GM19035 (cell line): ENCODE measurements around the gene FAM25C.
"Not testable (repeated sequence)": the region's sequence is repeated elsewhere in the genome, so short reads cannot be mapped to it uniquely, and the experiment has no call there.

Source experiments
- ATAC-seq: cut with Tn5 transposase; IDR thresholded peaks from one replicate; pipeline ENCODE4 v1.9.1; 2021; ENCODE audit not compliant: unreplicated experiment

The FAM25C gene

DNA sequence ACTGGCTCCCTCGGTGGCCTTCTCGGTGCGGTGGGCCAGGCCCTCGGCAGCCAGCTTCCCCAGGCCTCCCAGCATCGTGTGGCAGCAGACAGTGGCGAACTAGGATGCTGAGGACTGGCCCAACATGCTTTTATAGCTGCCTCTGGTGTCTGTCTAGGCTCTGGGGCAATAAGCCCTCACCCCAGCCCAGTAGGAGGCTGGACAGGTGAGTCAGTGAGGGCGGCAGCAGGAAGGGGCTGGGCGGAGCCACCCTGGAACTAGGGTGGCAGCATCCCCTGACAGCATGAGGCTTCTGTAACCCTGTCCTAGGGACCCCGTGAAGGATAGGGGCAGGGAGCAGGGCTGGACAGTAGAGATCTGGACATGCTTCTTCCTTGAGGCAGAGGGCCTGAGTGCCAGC, at the start of gene FAM25C:
FAM25C (minus strand) TSS at position 101 of the 400 bp plus-strand sequence; CDS start at position 75, 26 bp downstream.
- ATAC-seq: not testable (repeated sequence)

DNA sequence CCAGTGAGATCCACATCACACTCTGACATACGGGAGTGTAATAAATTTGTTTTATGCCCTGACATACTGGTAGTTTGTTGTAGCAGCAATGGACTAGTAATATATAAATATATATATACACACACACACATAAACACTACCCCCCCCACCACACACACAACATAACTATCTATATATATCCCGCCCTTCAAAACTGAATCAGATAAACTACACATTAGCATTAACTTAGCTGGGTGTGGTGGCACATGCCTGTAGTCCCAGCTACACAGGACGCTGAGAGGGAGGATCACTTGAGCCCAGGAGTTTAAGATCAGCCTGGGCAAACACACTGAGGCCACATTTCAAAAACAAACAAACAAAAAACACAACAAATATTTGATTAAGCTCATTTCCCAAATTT, 45.0 kb upstream of the FAM25C start:
- not testable (repeated sequence) for ATAC-seq

DNA sequence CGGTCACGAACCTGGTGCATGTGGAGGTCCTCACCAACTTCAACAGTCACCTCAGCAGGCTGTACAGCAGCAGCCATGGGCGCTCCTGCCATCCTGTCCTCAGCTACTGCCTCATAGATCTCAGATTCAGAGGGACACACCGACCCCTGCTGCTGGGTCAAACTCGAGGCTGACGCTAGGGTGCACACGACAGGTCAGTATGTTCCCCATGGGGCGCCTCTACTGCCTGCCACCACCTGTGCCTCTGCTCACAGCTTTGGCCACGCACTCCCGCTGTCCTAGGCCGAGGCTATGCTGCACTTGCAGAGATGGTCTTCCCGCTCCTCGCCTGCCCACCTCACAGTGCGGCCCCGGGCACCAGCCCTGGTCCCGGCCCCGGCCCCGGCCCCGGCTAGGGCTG, 31.8 kb upstream of the FAM25C start:
- ATAC-seq: not testable (repeated sequence)

DNA sequence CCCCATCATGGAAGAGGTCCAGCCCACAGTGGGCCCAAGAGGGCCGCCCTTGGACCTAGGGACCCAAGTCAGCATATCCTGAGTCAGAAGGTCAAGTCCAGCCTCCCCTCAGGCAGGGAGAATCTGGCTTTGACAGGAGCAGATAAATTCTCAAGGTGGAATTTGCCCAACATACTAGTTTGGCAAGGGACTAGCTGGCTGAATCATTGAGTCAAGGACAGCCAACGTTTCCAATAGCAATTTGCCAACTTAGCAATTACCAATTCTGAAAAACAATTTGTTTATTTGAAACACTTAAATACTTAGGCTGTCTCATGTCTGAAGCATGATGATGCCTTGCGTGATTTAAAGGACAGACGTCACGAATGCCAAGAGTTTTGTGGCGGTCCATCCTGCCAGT, 2.7 kb upstream of the FAM25C start:
- not testable (repeated sequence) for ATAC-seq

DNA sequence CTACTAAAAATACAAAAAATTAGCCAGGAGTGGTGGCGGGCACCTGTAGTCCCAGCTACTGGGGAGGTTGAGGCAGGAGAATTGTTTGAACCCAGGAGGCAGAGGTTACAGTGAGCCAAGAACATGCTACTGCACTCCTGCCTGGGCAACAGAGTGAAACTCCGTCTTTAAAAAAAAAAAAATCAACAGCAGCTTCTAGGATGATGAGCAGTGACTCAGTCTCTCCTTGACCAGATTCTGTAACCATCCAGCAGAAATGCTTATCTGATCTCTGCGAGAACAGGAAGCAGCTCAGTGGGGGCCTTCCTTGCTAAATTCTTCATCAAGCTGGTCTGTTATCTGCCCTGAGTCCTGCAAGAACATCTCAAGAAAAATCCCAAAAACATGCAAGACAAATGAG, 5.5 kb downstream of the FAM25C start:
- ATAC-seq: not testable (repeated sequence)

DNA sequence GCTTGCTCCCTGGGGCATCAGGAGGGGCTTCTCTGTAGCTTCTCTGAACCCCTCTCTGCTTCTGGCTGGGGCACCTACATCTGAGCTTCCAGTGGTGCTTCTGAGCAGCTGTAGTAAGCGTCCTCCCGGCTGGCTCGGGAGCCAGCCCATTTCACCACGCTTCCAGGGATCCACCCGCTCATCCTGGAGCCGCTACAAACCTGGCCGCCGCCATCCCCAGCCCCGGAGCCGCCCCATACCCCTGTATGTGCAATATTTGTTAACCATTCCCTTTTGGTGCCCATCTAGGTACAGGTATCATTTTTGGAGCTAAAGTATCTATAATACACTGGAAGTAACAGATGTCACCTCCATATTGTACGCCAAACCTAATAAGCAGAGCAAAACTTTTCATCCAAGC, 7.0 kb downstream of the FAM25C start:
- not testable (repeated sequence) for ATAC-seq

DNA sequence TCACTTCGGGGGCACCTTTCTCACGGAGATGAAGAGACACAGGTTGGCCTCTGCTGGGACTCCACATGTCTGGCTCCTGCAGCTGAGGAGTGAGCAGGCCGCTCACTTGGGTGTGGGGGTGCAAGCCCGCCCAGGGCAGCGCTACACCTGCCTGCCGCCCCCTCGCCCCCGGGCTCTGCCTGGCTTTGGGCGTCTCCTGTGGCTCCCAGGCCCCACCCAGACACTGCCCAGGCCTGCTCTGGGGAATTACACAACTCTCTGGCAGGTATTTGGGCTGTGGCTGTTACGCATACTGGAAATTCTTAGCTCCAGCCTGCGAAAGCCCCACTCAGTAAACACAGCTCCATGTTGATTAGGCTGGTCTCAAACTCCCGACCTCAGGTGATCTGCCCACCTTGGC, 7.9 kb downstream of the FAM25C start:
- not testable (repeated sequence) for ATAC-seq

DNA sequence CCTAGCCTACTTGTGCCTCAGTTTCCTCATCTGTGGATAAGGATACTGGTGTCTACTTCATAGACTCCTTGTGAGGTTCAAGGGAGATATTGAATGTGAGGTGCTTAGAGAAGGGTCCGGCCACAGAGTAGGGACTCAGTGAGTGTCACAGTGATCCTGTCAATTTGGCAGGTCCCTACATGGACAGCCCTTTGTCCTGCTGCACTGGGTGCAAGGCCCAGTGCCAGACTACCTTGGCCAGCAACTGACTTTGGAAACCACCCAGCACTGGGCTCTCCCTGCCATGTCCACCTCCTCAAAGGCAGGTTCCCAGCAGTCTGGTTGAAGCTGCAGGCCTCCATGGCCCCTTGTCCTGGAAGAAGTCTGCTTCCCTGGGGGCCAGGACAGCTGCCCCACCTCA, 9.5 kb downstream of the FAM25C start:
- ATAC-seq: not testable (repeated sequence)

DNA sequence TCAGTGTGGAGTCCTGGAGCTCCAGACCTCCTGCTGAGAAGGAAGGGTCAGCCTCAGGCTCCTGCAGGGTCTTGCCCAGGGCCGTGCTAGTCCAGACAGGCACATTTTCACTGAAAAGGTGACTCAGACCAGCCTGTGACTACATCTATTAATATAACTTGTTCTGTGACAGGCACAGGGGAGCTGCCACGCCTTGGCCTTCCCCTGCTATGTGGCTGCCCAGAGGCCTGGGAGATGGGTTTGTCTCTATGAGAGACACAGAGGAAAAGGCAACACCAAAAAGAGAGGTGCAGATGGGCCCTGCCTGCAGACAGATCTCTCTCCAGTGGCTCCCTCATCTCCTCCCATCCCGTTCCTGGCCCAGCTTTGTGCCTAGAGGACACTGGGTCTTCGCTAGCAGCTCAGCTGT, 10.0 kb downstream of the FAM25C start:
- ATAC-seq: not testable (repeated sequence)

DNA sequence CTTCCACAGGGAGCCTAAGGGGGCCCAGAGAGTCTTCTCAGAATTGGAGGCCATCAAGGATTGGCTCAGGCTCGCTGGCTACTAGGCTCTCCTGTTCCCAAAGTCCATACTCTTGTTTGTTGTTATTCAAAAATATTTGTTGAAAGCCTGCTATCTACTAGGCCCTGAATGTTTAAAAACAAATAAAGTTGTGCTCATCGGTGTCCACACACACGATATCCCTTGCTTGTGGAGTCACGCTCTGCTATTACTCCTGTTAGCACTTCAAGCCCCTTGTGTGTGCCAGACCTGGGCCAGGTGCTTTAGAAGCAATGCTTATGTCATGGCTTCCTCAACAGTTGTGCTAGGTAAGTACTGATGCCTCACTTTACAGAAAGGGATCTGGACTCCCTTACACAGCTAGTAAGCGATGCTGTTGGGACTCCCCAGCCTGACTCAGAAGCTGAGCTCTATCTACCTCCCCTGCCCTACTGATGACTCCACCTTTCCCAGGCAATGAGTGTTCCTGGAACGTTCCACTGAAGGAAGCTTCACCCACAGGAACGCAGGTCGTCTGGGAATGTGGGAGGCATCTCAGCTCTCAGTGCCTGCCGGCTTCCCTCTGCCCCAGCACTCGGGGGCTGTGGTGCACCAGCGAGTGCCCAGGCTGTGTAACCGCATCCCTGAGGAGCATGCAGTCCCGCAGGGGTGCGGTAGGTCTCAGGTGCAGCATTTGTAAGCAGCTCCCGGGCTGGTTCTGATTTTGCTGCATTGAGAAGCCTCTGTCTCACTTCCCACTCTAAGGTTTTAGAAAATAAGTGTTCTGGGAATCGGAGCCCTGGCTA, 10.7 kb downstream of the FAM25C start:
- ATAC-seq: not testable (repeated sequence)

DNA sequence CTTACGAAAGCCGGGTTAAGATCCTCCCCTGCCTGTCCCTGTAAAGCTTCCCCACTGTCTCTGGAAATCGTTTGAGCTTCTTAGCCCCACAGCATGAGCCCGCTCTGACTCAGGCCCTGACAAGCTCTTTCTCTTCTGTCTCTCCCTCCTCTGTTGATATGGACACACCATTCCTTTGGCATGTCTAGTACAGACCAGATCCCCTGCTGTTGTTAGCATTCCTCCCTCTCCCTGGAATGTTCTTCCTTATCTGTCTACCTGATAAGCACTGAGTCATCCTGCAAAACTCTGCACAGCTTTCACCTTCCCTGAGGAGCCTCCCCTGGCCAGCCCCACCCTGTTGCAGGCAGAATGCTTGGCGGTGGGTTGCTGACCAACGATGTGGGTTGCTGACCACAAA, 11.6 kb downstream of the FAM25C start:
- not testable (repeated sequence) for ATAC-seq

DNA sequence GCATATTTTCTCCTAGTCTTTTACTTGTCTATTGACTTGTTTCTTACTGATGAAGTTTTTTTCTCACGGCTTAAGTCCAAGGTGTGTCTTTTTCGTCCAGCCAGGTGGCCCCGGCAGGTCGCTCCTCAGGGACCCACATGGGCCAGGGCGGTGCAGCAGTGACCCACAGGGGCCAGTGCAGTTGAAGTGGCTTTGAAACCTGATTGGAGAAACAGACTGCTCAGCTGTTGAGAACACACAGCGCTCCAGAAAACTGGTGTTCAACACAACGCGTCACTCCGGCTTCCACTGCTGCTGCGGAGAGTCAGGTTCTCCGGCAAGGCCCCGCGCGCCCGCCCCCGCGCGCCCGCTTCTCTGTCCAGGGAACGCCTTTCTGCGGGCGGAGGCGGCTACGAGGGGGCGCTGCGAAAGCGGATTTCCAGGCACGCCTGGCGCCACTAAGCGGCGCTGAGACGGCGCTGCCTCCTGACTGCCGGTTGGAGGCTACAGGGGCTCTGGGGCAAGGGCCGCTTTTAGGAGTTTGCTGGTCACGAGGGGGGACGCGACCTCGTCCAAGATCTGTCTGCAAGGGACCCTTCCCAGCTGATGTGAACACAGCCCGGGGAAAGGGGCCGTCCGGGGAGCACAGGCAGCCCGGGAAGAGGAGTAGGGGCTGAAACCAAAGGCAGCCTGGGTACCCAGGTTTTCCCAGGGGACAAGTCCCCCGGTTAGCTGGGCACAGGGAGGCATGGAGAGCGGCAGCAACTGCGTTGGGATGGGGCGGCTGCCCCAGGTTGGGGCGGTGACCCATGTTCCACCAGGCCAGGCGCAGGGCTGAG, 13.0 kb downstream of the FAM25C start:
- ATAC-seq: not testable (repeated sequence)

DNA sequence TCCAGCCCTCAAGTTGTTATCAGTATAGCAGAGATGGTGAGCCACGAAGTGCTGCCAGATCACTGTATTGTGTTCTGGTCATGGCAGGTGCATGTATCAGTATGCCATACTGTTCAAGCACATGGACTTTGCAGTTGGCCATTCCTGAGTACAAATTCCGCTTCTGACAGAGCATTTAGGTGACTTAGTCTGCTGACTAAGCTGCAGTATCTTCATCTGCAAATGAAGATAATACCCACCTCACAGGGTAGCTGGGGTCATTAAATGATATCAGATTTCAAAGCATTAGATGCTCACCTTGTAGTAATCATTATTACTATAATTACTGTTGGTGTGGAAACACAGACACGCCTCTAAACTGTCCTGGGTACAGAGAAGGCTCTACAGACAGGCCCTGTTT, 24.2 kb downstream of the FAM25C start:
- not testable (repeated sequence) for ATAC-seq

DNA sequence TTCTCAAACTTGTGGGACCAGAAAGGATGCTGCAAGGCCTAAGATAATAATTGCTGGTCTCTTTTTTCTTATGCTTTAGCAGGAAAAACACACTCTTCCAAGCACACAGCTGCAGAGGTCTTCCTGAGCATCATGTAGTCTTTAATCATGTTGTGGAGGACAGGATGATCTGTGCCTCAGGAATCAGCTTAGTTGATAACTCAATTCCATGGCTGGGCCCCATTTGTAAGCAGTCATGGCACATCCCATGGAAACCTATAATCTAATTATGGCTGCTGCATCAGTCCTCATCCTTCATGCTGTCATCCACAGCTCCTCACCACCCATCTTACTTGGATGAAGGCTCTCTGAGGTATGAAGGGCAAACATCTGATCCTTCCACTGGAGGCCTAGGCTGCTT, 26.5 kb downstream of the FAM25C start:
- not testable (repeated sequence) for ATAC-seq

DNA sequence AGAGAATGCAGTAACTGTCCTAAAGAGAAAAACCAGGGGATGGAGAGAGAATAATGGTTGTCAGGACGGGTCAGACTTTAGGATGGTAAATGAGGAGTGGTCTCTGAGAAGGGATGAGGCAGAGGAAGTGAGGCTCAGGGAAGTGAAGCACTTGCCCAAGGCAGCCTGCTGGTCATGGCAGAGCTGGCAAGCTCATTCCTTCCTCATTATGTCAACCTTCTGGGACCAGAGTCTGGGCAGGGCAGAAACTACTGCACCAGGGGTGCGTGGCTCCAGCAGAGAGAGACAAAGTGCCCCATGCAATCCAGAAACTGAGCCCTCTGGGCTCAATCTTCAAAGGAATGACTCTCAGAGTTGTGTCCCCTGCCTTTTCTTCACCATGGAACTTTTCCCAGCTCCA, 27.5 kb downstream of the FAM25C start:
- not testable (repeated sequence) for ATAC-seq

DNA sequence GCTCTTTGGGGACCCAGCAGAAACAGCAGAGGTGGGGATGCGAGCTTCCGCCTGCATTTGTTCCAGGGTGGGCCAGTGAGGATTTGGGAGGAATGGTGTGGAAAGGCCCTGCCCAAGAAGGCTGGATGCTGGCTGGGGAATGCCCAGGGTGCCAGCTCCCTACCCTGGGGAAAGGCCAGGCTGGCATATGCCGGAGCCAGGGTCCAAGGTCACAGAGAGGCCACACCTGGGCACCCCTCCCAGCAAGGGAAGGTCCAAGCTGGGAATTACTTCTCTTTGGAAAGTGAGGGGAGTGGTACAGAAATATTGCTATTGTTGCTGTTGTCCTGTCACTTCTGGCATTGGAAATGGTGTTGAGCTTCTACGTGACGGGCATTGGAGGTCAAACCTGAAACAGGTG, 28.0 kb downstream of the FAM25C start:
- ATAC-seq: not testable (repeated sequence)

DNA sequence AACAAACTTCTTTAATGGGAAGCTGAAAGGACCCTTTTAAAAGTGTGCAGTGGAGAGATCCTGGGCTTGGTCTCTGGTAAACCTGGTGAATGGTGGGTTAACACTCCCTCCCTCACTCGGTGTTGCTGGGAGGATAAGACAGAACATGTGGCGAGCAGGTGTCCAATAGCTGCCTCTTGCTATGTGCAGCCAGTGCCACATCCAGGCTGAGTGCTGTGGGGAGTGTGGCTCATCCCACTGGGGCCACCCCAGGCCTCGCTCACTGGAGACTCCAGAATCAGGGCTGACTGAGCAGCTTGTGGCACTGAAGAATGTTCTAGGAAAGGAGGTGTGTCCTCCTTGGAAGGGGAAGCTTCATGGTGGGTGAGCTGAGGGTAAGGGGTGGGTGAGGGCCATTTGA, 29.5 kb downstream of the FAM25C start:
- ATAC-seq: not testable (repeated sequence)

DNA sequence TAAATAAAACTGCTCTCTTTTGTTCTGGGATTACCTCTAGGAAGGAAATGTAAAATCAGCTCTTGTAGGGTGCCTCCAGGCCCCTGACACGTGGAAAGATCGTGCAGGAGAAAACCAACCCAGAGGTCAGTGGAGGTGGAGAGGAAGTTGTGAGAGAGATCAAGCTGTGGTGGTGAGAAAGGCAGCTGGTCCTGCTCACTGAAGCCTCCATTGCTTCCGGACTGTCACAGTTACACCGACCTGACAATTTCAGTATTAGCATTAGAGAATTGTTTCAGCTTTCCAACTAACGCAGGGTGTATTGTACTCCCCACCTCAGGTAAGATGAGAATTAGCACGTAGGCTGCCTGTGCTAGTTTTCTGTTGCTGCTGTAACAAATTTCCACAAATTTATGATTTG, 30.6 kb downstream of the FAM25C start:
- ATAC-seq: not testable (repeated sequence)

DNA sequence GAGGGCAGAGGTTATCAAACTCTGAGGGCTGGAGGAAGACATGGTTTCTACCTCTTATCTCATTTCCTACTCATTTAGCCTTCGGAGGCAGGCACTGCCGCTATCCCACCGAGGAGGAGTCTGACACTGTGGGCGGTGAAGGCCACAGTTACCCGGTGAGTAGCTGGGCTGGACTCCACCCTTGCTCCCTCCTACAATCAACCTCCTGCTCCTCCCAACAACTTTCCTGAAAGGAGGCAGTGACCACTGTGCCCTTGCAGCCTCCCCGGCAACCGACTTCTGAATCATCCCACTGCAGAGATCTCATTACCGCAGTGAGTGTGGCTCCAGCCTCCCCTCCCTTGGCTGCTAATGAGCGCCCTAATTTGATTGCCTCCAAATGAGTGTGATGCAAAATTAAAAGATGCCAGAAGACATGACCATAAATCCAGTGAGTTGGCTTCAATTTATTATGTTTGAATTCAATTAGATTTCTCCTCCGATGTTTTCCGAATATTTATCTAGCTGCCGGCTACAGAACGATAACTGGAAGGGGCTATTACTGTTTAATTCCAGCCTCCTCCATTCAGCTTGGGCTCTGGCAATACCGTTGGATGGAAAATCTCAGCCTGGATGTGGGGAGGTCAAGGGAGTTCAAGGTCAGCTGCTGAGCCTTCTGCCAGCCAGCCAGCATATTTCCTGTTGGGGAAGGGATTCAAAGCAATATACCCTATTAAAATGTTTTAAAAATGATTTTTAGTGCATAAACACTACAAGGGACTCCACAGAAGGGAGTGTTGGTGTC, 35.1 kb downstream of the FAM25C start:
- ATAC-seq: not testable (repeated sequence)

DNA sequence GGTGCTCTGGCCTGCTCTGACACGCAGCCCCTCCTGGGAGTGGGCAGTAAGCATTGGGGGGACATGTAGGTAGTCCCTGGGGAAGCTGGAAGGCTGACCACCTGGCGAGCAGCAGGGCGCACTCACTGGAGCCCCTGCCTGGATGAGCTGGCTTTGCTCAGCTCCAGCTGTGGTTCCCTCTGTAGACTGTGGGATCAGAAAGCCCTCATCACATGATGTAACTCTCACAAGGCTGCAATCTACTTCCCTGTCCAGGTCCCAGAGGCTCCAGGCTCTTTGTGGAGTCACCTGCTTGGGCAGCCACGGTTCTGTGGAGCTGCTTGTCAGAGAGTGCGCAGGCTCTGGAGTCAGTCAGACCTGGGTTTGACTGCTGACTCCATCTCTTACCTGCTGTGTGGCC, 36.8 kb downstream of the FAM25C start:
- not testable (repeated sequence) for ATAC-seq

DNA sequence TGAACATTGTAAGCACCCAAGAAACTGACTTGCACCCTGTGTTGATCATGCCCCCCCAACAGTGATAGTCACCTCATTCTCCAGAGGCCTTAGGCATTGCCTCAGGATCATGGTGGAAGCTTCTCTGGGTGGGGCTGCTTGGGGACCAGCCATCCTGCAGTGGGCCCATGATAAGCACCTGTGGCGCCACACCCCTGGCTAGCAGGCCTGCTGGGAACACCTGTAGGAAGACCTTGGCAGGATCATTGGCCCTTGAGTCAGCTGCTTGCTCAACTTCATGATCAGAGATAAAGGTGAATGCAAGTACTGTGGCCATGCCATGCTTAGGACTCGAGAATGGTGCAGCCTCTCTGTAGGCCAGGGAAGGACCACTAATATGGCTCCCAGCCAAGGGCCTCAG, 38.9 kb downstream of the FAM25C start:
- not testable (repeated sequence) for ATAC-seq
